H1 (cell line): ENCODE data around the gene SYMPK. TPM values are rescaled to one million over a fixed set of nuclear protein-coding genes. Genes with fewer than 3 reads are reported as not detected.
A peak's percentile ranks its signal among the peaks of the same experiment; 100 is the strongest.

Experiments used
- CTCF ChIA-PET: fragments of 300-600 bp; sonication (Branson Sonifier 250); formaldehyde crosslinking; loops from one replicate; lab custom pipeline; 2021; ENCODE audit not compliant: partially characterized antibody; lab: Charles Lee
- POLR2A ChIA-PET: fragments of 300-600 bp; sonication (Branson Sonifier 250); formaldehyde crosslinking; loops from one replicate; lab custom pipeline; 2021; ENCODE audit warnings: inconsistent platforms; ENCODE audit not compliant: partially characterized antibody; lab: Charles Lee
- DNase-seq, 2 experiments: peaks; one replicate each; pipeline versions ENCODE4 v3.0.0 to v3.0.0-alpha.2; 2010 to 2022; ENCODE audit warnings: low spot score in 2 of 2, low read depth in 1 of 2, mixed read lengths in 1 of 2
- FAIRE-seq: peaks from 2 replicates; lab custom pipeline; 2011; peaks lifted over from hg19 to GRCh38; lab: Jason Lieb, UNC
- H2AFZ ChIP-seq: 2 replicates; pipeline ENCODE4 v1.8.1; 2012; ENCODE audit warnings: low read length, inconsistent platforms
- H2AK5ac ChIP-seq: 2 replicates; pipeline ENCODE4 v1.6.1; 2013; ENCODE audit warnings: low read depth, low read length
- H2BK120ac ChIP-seq: replicated peaks from 2 replicates; pipeline ENCODE3; 2013; ENCODE audit warnings: low read depth, low read length, inconsistent platforms
- H2BK12ac ChIP-seq: 2 replicates; pipeline ENCODE4 v1.6.1; 2013; ENCODE audit warnings: low read depth, low read length
- H2BK15ac ChIP-seq: 2 replicates; pipeline ENCODE4 v1.6.1; 2013; ENCODE audit warnings: low read length
- H2BK20ac ChIP-seq: 2 replicates; pipeline ENCODE4 v1.6.1; 2013; ENCODE audit warnings: low read length
- H2BK5ac ChIP-seq: 2 replicates; pipeline ENCODE4 v1.6.1; 2013; ENCODE audit warnings: low read depth, low read length
- H3K14ac ChIP-seq: 2 replicates; pipeline ENCODE4 v1.6.1; 2013; ENCODE audit warnings: inconsistent platforms; ENCODE audit not compliant: insufficient read length
- H3K18ac ChIP-seq: 2 replicates; pipeline ENCODE4 v1.6.1; 2013; ENCODE audit warnings: low read length; ENCODE audit errors: extremely low read depth
- H3K23ac ChIP-seq: 2 replicates; pipeline ENCODE4 v1.6.1; 2013; ENCODE audit warnings: inconsistent platforms; ENCODE audit not compliant: insufficient read length
- H3K23me2 ChIP-seq: 2 replicates; pipeline ENCODE4 v1.6.1; 2013; ENCODE audit warnings: low read depth, low read length
- H3K27ac ChIP-seq: 2 replicates; pipeline ENCODE4 v1.6.1; 2011; ENCODE audit warnings: low read depth, low read length, inconsistent platforms
- H3K27me3 ChIP-seq, 4 experiments: replicated peaks in 1 of 4; 1 replicate in 1 of 4; 2 replicates in 3 of 4; pipeline versions ENCODE4 v1.6.1 to v1.8.1; 2011 to 2013; ENCODE audit warnings: low read length in 3 of 4, mild to moderate bottlenecking in 3 of 4, inconsistent platforms in 2 of 4, mixed read lengths in 2 of 4, moderate library complexity in 1 of 4; ENCODE audit not compliant: control insufficient read depth in 3 of 4, insufficient read depth in 3 of 4; ENCODE audit errors: extremely low read depth in 1 of 4
- H3K36me3 ChIP-seq, 4 experiments: 2 replicates each; pipeline versions ENCODE4 v1.6.1 to v1.8.1; 2011 to 2013; ENCODE audit warnings: mild to moderate bottlenecking in 4 of 4, low read length in 3 of 4, moderate library complexity in 2 of 4, control low read depth in 1 of 4, inconsistent platforms in 1 of 4; ENCODE audit not compliant: insufficient read depth in 4 of 4, control insufficient read depth in 2 of 4
- H3K4ac ChIP-seq: replicated peaks from 2 replicates; pipeline ENCODE3; 2013; ENCODE audit warnings: low read length, low read depth, mixed read lengths, inconsistent platforms; ENCODE audit not compliant: insufficient read length
- H3K4me1 ChIP-seq, 4 experiments: replicated peaks in 1 of 4; 1 replicate in 1 of 4; 2 replicates in 3 of 4; pipeline versions ENCODE4 v1.6.1 to v1.8.1; 2011 to 2013; ENCODE audit warnings: low read length in 3 of 4, inconsistent platforms in 2 of 4, mixed read lengths in 1 of 4; ENCODE audit not compliant: insufficient read depth in 4 of 4, control insufficient read depth in 3 of 4
- H3K4me2 ChIP-seq, 2 experiments: 2 replicates each; pipeline versions ENCODE4 v1.6.1 to v1.8.1; 2011 to 2013; ENCODE audit warnings: low read depth in 2 of 2, low read length in 2 of 2, control low read depth in 1 of 2, inconsistent platforms in 1 of 2, mild to moderate bottlenecking in 1 of 2; ENCODE audit not compliant: insufficient read depth in 1 of 2
- H3K4me3 ChIP-seq, 4 experiments: fragments of 200-600, 300-600 bp in 1 of 4; sonication (generic), shearing (Covaris generic), sonication (Bioruptor Twin) in 1 of 4; 2 replicates each; pipeline versions ENCODE4 v1.5.1 to v1.8.1; 2011 to 2016; ENCODE audit warnings: low read length in 4 of 4, low read depth in 3 of 4, control low read depth in 2 of 4, inconsistent platforms in 2 of 4, mild to moderate bottlenecking in 2 of 4, mixed read lengths in 1 of 4, moderate library complexity in 1 of 4; ENCODE audit not compliant: insufficient read depth in 2 of 4; ENCODE audit errors: extremely low read depth in 1 of 4
- H3K56ac ChIP-seq: replicated peaks from 2 replicates; pipeline ENCODE3; 2013; ENCODE audit warnings: low read depth, mild to moderate bottlenecking, mixed read lengths, low read length, inconsistent platforms; ENCODE audit not compliant: insufficient read length
- H3K79me1 ChIP-seq: 2 replicates; pipeline ENCODE4 v1.6.1; 2013; ENCODE audit warnings: low read depth, low read length, control low read depth
- H3K79me2 ChIP-seq, 2 experiments: 2 replicates each; pipeline versions ENCODE4 v1.6.1 to v1.8.1; 2012 to 2013; ENCODE audit warnings: low read length in 2 of 2, mild to moderate bottlenecking in 2 of 2, inconsistent platforms in 1 of 2; ENCODE audit not compliant: insufficient read depth in 2 of 2, control insufficient read depth in 1 of 2
- H3K9ac ChIP-seq, 4 experiments: replicated peaks in 1 of 4; 1 replicate in 1 of 4; 2 replicates in 3 of 4; pipeline versions ENCODE4 v1.6.1 to v1.8.1; 2011 to 2013; ENCODE audit warnings: low read depth in 3 of 4, low read length in 3 of 4, control low read depth in 2 of 4, mild to moderate bottlenecking in 2 of 4, moderate library complexity in 2 of 4, inconsistent platforms in 1 of 4; ENCODE audit errors: extremely low read depth in 1 of 4
- H3K9me3 ChIP-seq, 2 experiments: 2 replicates each; pipeline versions ENCODE4 v1.6.1 to v1.8.1; 2012 to 2013; ENCODE audit warnings: mild to moderate bottlenecking in 2 of 2, moderate library complexity in 2 of 2, control low read depth in 1 of 2, inconsistent platforms in 1 of 2, low read depth in 1 of 2, low read length in 1 of 2, mixed read lengths in 1 of 2; ENCODE audit not compliant: insufficient read depth in 2 of 2
- H4K20me1 ChIP-seq, 2 experiments: replicated peaks in 1 of 2; 2 replicates each; pipeline versions ENCODE3 to v1.8.1; 2011 to 2013; ENCODE audit warnings: inconsistent platforms in 2 of 2, low read length in 2 of 2, mild to moderate bottlenecking in 1 of 2; ENCODE audit not compliant: insufficient read depth in 2 of 2, control insufficient read depth in 1 of 2
- H4K5ac ChIP-seq: 2 replicates; pipeline ENCODE4 v1.6.1; 2013; ENCODE audit warnings: low read length, low read depth, mixed read lengths, inconsistent platforms; ENCODE audit not compliant: insufficient read length
- H4K8ac ChIP-seq: 2 replicates; pipeline ENCODE4 v1.8.0; 2013; ENCODE audit warnings: mild to moderate bottlenecking, moderate library complexity, low read length, inconsistent platforms; ENCODE audit not compliant: insufficient read depth; ENCODE audit errors: extremely low read depth
- H4K91ac ChIP-seq: replicated peaks from 2 replicates; pipeline ENCODE3; 2013; ENCODE audit warnings: low read length, mixed read lengths, inconsistent platforms; ENCODE audit not compliant: insufficient read length
- BCL11A ChIP-seq, 2 experiments: IDR thresholded peaks; one replicate each; pipeline ENCODE4 v1.6.1; 2011; ENCODE audit warnings: low read depth in 2 of 2, low read length in 2 of 2, mild to moderate bottlenecking in 2 of 2
- HDAC2 ChIP-seq, 2 experiments: fragments of 300-600 bp in 1 of 2; sonication (generic) in 1 of 2; IDR thresholded peaks; 2 replicates each; pipeline ENCODE4 v1.6.1; 2011 to 2012; ENCODE audit warnings: low read depth in 2 of 2, low read length in 2 of 2, mild to moderate bottlenecking in 2 of 2, moderate library complexity in 2 of 2, borderline replicate concordance in 1 of 2, inconsistent platforms in 1 of 2
- MAFK ChIP-seq: IDR thresholded peaks from 2 replicates; pipeline ENCODE4 v1.6.1; 2012; ENCODE audit warnings: low read depth, mild to moderate bottlenecking, improper control_type of control experiment, low read length
- POLR2A ChIP-seq, 2 experiments: IDR thresholded peaks; 1 replicate in 1 of 2; 2 replicates in 1 of 2; pipeline ENCODE4 v1.6.1; 2011; ENCODE audit warnings: low read depth in 2 of 2, low read length in 2 of 2, mild to moderate bottlenecking in 2 of 2; ENCODE audit errors: control extremely low read depth in 1 of 2
- RFX5 ChIP-seq: IDR thresholded peaks from 2 replicates; pipeline ENCODE4 v1.6.1; 2011; ENCODE audit warnings: low read depth, low read length, improper control_type of control experiment, borderline replicate concordance
- TAF7 ChIP-seq: optimal IDR thresholded peaks from 2 replicates; pipeline ENCODE3; 2011; ENCODE audit warnings: low read depth, mild to moderate bottlenecking, inconsistent platforms, low read length, moderate library complexity, borderline replicate concordance
- WGBS, 2 experiments: shearing (Covaris generic) in 1 of 2; methylation state at CpG; one replicate each; pipeline versions ENCODE4 v1.1.6 to v1.1.7; 2013 to 2015; ENCODE audit warnings: low lambda C conversion rate in 2 of 2, mixed read lengths in 2 of 2, inconsistent platforms in 1 of 2, low coverage in 1 of 2, missing lambda C conversion rate in 1 of 2; ENCODE audit not compliant: insufficient replicate concordance in 2 of 2, insufficient coverage in 1 of 2, insufficient read length in 1 of 2; ENCODE audit errors: extremely low coverage in 1 of 2, missing lambda C conversion rate in 1 of 2; 5-methylcytosine and 5-hydroxymethylcytosine counted together
- polyA plus RNA-seq, 7 experiments: library from polyadenylated mRNA; depleted of rRNA in 3 of 7; stranded (reverse) in 5 of 7; unstranded in 2 of 7; fragments of >200 nt in 5 of 7; fragments of 200-250 nt in 2 of 7; gene quantifications; 1 replicate in 5 of 7; 2 replicates in 1 of 7; 4 replicates in 1 of 7; pipeline versions ENCODE4 v1.2.1 to v1.2.3, GENCODE V29; 2011 to 2013; ENCODE audit warnings: missing spikeins in 2 of 7, mixed read lengths in 2 of 7
- total RNA-seq: library from RNA; stranded (reverse); fragmentation: NEBNext Ultra II Directional; extraction: Animal tissue kit (Norgen Biotek cat#: 25700); gene quantifications from 2 replicates; pipeline ENCODE4 v1.2.1, GENCODE V29; 2021

Gene SYMPK
- total and polyA plus RNA-seq, 2 of the 8 experiments (the other 6 are each of a cell fraction or from before 2014, with no cell fraction given), result 93.6 to 99.5 TPM

GRCh38 chr19:45876411-45877197 lies 13.7 kb upstream of the SYMPK start:
- no peak overlapping the region for H3K14ac ChIP-seq
- peak overlapping the region; percentile 86 for H4K8ac ChIP-seq
- peaks cover 5 to 8% of the 10 kb centered on the region in 2 experiments for H4K20me1 ChIP-seq
- peak overlapping the region; percentile 36; the same call in 1 of the 2 replicates for H2BK15ac ChIP-seq
- no peak overlapping the region for H3K23ac ChIP-seq
- H3K79me2 ChIP-seq, result no peaks in the 10 kb centered on the region
- no peak overlapping the region for H2BK120ac ChIP-seq
- no peak overlapping the region for H3K56ac ChIP-seq
- no peak for FAIRE-seq
- no peak overlapping the region for H3K4ac ChIP-seq
- H4K91ac ChIP-seq, result peak overlapping the region; percentile 88
- H3K23me2 ChIP-seq, result peaks cover 6% of the 10 kb centered on the region; the same call in 1 of the 2 replicates
- peak overlapping the region; percentile 94; the same call in 1 of the 2 replicates for H2BK12ac ChIP-seq
- peaks cover 3% of the 10 kb centered on the region; the same call in 1 of the 2 replicates for H3K79me1 ChIP-seq
- 15% methylated on average over 26 of the region's 41 CpGs; no CpG with 5 or more reads in 1 of the 2 experiments for WGBS, 2 experiments
- no peak overlapping the region for H2AK5ac ChIP-seq
- H2BK5ac ChIP-seq, result peak overlapping the region; percentile 66; the same call in 1 of the 2 replicates
- no peaks in the 10 kb centered on the region for H3K9me3 ChIP-seq
- CTCF ChIA-PET, result no interaction called here
- no peak overlapping the region for H2AFZ ChIP-seq
- H3K36me3 ChIP-seq, result peaks cover 0 to 15% (median 3%) of the 10 kb centered on the region in 4 experiments; a peak in 3 of 8 replicates
- no peak overlapping the region for H2BK20ac ChIP-seq
- peak in 1 of 2 experiments; percentile 74 for DNase-seq
- POLR2A ChIA-PET, result interaction anchor here (0.6 to 6.0 kb wide), 4 partner anchors 11 to 59 kb away, joined by 3 to 48 read pairs (median 3); partner anchors contain the start of genes FOXA3 and SYMPK
- TF ChIP-seq TAF7 (no peak), RFX5 (no peak), BCL11A (IDR thresholded peaks at IDR 0.05; ENCODE audit: low read depth in 2 of 2, low read length in 2 of 2) (no peak), POLR2A (IDR thresholded peaks at IDR 0.05; ENCODE audit: control extremely low read depth in 1 of 2, low read depth in 2 of 2, low read length in 2 of 2) (no peak), MAFK (no peak), HDAC2 (IDR thresholded peaks at IDR 0.05; ENCODE audit: borderline replicate concordance in 1 of 2, low read depth in 2 of 2, low read length in 2 of 2) (no peak)
- TF ChIP-seq, all 59 proteins: peak for 0
- Histone ChIP-seq H3K9ac (peak overlapping the region in 2 of 4 experiments; percentile 20 to 29; a peak in 2 of 7 replicates), H3K18ac (no peak overlapping the region; the same call in 1 of the 2 replicates), H3K4me1 (peaks cover 1 to 17% (median 13%) of the 10 kb centered on the region in 4 experiments), H3K27ac (no peak overlapping the region), H4K5ac (peak overlapping the region; percentile 41), H3K4me3 (peak overlapping the region; percentile 34 to 67 (median 42)), H3K27me3 (no peaks in the 10 kb centered on the region; a peak in 1 of 7 replicates), H3K4me2 (peak overlapping the region; percentile 77)
